Testis (tissue), 3 donors: Measurements from ENCODE around the gene TNS3. TPM values are rescaled to one million over a fixed set of nuclear protein-coding genes. Genes with fewer than 3 reads are reported as not detected.

Experiments used
- DNase-seq: peaks from one replicate; pipeline ENCODE4 v3.0.0-alpha.2; 2019
- H3K27ac ChIP-seq, 2 donors: fragments of 200-600 bp; sonication (generic); one replicate each; pipeline ENCODE4 v1.5.1; 2019
- H3K27me3 ChIP-seq: fragments of 200-600 bp; sonication (generic); one replicate; pipeline ENCODE4 v1.5.1; 2019
- H3K36me3 ChIP-seq: fragments of 200-600 bp; sonication (generic); one replicate; pipeline ENCODE4 v1.5.1; 2017; ENCODE audit warnings: low read depth; ENCODE audit errors: missing control alignments
- H3K4me1 ChIP-seq: fragments of 200-600 bp; sonication (generic); one replicate; pipeline ENCODE4 v1.5.1; 2019
- H3K4me3 ChIP-seq, 2 donors: fragments of 200-600 bp; sonication (generic); one replicate each; pipeline ENCODE4 v1.5.1; 2017 to 2019
- H3K9me3 ChIP-seq: fragments of 200-600 bp; sonication (generic); one replicate; pipeline ENCODE4 v1.5.1; 2017
- POLR2A ChIP-seq: fragments of 450-650 bp; IDR thresholded peaks from one replicate; pipeline ENCODE4 v1.6.1; 2017; ENCODE audit warnings: antibody characterized with exemption, mild to moderate bottlenecking, moderate library complexity
- WGBS, 2 donors: methylation state at CpG; one replicate each; pipeline ENCODE4 v1.1.5; 2018; 5-methylcytosine and 5-hydroxymethylcytosine counted together
- intact Hi-C: fragments of 100-400 bp; cut with DNase I; formaldehyde crosslinking; loops from one replicate; pipeline ENCODE4 v1.15.1; 2023; ENCODE audit warnings: low total_unique reads
- polyA plus RNA-seq: library from polyadenylated mRNA; stranded (reverse); fragments of 350-450 nt; fragmentation: Illumina TruSeq; extraction: RNeasy Lipid Tissue Mini Kit (QIAGEN cat#74804); gene quantifications from one replicate; pipeline ENCODE4 v1.2.3, GENCODE V29; 2014; ENCODE audit warnings: low read depth, low replicate concordance; ENCODE audit not compliant: insufficient read depth
- total RNA-seq, 2 donors: library from RNA; depleted of rRNA; stranded (reverse); fragments of >200 nt; gene quantifications; one replicate each; pipeline ENCODE4 v1.2.3, GENCODE V29; 2016
- TF ChIP-seq, protein P1 (sequence below), 3 experiments: fragments of 450-650 bp in 2 of 3; fragments of 200-600 bp in 1 of 3; sonication (generic) in 1 of 3; IDR thresholded peaks; one replicate each; pipeline ENCODE4 v1.5.1; 2016 to 2019; ENCODE audit warnings: antibody characterized with exemption in 3 of 3, mild to moderate bottlenecking in 2 of 3, moderate library complexity in 1 of 3

Gene TNS3
- total and polyA plus RNA-seq, 3 donors from 2014 or later: 28.5 to 93.5 (median 60.0) TPM

DNA sequence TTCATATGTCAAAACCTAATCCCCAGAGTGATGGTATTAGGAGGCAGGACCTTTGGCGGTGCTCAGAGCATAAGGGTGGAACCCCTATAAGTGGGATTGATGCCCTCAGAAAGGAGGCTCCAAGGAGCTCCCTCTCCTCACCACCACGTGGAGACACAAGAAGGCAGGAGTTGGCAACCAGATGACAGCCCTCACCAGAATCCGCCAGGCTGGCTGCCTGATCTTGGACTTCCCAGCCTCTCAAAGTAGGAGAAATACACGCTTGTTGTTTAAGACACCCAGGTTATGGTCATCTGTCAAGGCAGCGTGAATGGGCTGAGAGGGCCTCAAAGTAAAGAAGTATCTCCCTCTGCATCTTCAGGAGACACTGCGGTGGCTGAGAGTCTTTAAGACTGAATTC, 187.7 kb downstream of the TNS3 start:
- Histone ChIP-seq H3K36me3 (no peaks in the 10 kb centered on the region), H3K4me1 (peaks cover 19% of the 10 kb centered on the region), H3K9me3 (no peaks in the 10 kb centered on the region), H3K27me3 (no peaks in the 10 kb centered on the region), H3K27ac (no peak overlapping the region), H3K4me3 (no peak overlapping the region)
- intact Hi-C loops: no loop called here
- no peak for TF ChIP-seq POLR2A
- TF ChIP-seq, protein P1, sequence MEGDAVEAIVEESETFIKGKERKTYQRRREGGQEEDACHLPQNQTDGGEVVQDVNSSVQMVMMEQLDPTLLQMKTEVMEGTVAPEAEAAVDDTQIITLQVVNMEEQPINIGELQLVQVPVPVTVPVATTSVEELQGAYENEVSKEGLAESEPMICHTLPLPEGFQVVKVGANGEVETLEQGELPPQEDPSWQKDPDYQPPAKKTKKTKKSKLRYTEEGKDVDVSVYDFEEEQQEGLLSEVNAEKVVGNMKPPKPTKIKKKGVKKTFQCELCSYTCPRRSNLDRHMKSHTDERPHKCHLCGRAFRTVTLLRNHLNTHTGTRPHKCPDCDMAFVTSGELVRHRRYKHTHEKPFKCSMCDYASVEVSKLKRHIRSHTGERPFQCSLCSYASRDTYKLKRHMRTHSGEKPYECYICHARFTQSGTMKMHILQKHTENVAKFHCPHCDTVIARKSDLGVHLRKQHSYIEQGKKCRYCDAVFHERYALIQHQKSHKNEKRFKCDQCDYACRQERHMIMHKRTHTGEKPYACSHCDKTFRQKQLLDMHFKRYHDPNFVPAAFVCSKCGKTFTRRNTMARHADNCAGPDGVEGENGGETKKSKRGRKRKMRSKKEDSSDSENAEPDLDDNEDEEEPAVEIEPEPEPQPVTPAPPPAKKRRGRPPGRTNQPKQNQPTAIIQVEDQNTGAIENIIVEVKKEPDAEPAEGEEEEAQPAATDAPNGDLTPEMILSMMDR (IDR thresholded peaks at IDR 0.05): no peak
- DNase-seq: no peak
- 93 to 95% methylated on average over 6 of the region's 6 CpGs for WGBS, 2 donors

DNA sequence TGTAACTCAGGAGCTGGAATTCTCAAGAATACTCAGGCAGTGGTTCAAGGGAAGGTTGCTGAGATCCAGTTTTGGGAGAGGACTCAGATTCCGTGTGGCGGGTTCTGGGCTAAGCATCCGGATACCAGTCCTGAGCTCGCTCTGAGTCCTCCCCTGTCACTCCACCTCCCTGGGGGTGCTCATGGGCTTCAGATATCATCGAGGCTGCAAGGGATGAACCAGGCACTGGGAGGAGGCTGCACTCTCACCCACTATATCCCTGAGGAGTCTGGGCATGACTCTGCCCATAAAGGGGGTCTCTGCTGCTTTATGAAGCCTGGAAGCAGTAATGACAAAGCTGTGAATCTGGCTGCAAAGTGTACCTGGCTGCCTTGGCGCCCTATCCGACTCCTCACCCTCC, 188.5 kb downstream of the TNS3 start:
- Histone ChIP-seq H3K27me3 (no peaks in the 10 kb centered on the region), H3K4me1 (peaks cover 19% of the 10 kb centered on the region), H3K27ac (no peak overlapping the region), H3K36me3 (no peaks in the 10 kb centered on the region), H3K4me3 (no peak overlapping the region), H3K9me3 (no peaks in the 10 kb centered on the region)
- intact Hi-C loops: no loop called here
- 95 to 98% methylated on average over 5 to 7 of the region's 7 CpGs for WGBS, 2 donors
- TF ChIP-seq, protein P1 (IDR thresholded peaks at IDR 0.05): no peak
- TF ChIP-seq POLR2A: no peak
- no peak for DNase-seq

DNA sequence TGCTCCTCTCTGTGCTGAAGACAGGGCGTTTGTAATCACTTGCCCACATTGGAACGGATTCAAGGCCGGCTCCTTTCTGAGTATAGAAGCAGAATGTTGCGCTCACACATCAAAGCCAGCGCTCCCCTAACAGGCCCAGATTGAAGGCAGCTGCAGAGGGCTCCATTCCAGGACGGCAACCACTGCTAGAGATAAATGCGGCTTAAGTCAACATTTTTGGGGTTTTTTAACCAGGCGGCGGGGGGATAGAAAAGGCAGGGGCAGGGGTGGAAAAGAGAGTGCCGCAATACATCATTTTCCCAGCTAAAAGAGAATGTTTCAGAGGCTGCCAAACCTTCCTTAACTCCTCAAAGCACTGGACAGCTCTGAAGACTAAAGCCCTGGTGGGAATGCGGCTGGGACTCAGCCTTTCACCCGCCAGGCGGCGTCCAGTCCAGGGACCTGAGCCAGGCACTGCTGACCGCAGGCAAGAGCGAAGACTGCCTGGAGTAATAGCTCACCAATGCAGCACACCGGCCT, 189.6 kb downstream of the TNS3 start:
- peak; percentile 88 for DNase-seq
- intact Hi-C loops: no loop called here
- Histone ChIP-seq H3K36me3 (no peaks in the 10 kb centered on the region), H3K4me3 (no peak overlapping the region), H3K4me1 (peaks cover 19% of the 10 kb centered on the region), H3K27me3 (no peaks in the 10 kb centered on the region), H3K27ac (peak overlapping the region in 1 of 2 donors; percentile 23), H3K9me3 (no peaks in the 10 kb centered on the region)
- TF ChIP-seq, protein P1 (IDR thresholded peaks at IDR 0.05): peak; percentile 25 to 55 (median 41)
- TF ChIP-seq POLR2A: no peak
- 40 to 41% methylated on average over 17 of the region's 17 CpGs for WGBS, 2 donors

DNA sequence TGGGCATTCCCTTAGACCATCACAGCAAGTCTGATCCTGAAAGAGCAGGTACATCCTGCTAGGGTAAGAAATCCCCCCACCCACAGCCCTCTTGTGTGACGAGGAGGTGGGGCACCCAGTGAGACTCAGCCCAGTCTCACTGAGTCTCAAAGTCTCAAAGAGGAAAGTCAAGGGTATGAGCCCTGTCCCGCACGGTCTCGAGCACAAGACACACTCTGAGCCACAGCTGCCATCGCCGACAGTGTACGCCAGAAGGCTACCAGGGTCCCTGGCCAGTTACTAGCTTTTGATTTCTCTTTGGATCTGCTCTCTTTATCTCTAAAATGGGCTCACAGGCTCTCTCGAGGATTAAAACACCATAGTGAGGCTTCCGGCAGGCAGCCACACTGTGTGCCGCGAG, 190.2 kb downstream of the TNS3 start:
- TF ChIP-seq, protein P1 (IDR thresholded peaks at IDR 0.05): no peak
- TF ChIP-seq POLR2A: no peak
- 60 to 71% methylated on average over 7 to 11 of the region's 11 CpGs for WGBS, 2 donors

DNA sequence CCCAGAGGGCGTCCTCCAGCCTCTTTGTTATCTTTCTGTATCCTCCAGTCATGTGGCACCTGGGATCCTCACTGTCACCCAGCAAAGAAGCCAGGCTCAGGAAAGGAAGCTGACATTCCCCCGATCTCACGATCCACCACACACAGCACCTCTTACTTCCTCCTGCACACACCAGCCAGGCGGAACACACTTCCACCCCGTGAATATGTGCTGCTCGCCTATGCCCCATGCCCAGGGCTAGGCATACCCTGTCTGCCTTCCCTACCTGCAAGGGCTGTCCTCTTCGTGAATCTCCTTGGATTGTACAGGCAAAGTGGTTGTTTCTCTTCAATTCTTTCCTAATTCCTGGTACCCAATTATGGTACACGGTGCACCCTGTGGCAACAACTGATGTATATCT, 191.0 kb downstream of the TNS3 start:
- 83 to 91% methylated on average over 7 to 8 of the region's 8 CpGs for WGBS, 2 donors
- TF ChIP-seq, protein P1 (IDR thresholded peaks at IDR 0.05): no peak
- no peak for TF ChIP-seq POLR2A
- no peaks in the 10 kb centered on the region for H3K27me3 ChIP-seq
- H3K4me1 ChIP-seq: peaks cover 19% of the 10 kb centered on the region
- H3K27ac ChIP-seq: no peak overlapping the region
- intact Hi-C loops: no loop called here
- H3K9me3 ChIP-seq: no peaks in the 10 kb centered on the region
- no peaks in the 10 kb centered on the region for H3K36me3 ChIP-seq
- DNase-seq: no peak
- H3K4me3 ChIP-seq: no peak overlapping the region

More for the DNA sequence above, 190.2 kb downstream of the TNS3 start:
- intact Hi-C loops: no loop called here
- peaks cover 19% of the 10 kb centered on the region for H3K4me1 ChIP-seq
- no peak for DNase-seq
- H3K27ac ChIP-seq: no peak overlapping the region
- no peaks in the 10 kb centered on the region for H3K27me3 ChIP-seq
- H3K4me3 ChIP-seq: no peak overlapping the region
- H3K9me3 ChIP-seq: no peaks in the 10 kb centered on the region
- no peaks in the 10 kb centered on the region for H3K36me3 ChIP-seq
